Measurements from ENCODE around the gene STK11.

DNA sequence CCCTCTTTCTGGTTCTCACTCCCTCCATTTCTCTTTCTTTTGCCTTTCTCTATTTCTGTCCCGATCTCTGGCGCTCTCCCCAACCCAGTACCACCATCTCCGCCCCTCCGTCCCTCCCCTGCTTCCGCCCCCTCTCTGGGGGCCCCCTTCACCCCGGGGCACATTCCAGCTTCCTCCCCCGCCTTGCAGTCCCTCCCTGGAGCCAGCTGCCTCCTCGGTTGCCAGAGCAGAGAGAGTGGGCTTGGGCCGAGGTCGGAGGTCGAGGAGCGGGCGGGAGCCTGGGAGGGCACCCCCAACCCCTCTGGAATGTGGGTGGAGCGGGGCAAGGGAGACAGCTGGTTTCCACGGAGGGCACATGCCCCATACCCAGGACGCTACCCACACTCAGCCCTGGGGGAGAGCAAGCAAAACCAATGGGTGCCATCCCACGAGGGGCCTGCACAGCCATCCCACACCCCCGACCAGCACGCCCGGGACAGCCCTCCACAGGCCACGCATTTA is 57.1 kb downstream of the STK11 start:
- TF ChIP-seq, protein P1, sequence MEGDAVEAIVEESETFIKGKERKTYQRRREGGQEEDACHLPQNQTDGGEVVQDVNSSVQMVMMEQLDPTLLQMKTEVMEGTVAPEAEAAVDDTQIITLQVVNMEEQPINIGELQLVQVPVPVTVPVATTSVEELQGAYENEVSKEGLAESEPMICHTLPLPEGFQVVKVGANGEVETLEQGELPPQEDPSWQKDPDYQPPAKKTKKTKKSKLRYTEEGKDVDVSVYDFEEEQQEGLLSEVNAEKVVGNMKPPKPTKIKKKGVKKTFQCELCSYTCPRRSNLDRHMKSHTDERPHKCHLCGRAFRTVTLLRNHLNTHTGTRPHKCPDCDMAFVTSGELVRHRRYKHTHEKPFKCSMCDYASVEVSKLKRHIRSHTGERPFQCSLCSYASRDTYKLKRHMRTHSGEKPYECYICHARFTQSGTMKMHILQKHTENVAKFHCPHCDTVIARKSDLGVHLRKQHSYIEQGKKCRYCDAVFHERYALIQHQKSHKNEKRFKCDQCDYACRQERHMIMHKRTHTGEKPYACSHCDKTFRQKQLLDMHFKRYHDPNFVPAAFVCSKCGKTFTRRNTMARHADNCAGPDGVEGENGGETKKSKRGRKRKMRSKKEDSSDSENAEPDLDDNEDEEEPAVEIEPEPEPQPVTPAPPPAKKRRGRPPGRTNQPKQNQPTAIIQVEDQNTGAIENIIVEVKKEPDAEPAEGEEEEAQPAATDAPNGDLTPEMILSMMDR (conservative IDR thresholded peaks at IDR 0.05; ENCODE audit: low read depth in 2 of 2): no peak
- no peak for TF ChIP-seq STAT1 (IDR thresholded peaks at IDR 0.05; ENCODE audit: unreplicated experiment)
- no peak for TF ChIP-seq EZH2 (IDR thresholded peaks at IDR 0.05; ENCODE audit: low read depth, unreplicated experiment)
- TF ChIP-seq POLR2AphosphoS5 (IDR thresholded peaks at IDR 0.05; ENCODE audit: low read depth): peak; percentile 27; the same call in 1 of the 2 replicates
- TF ChIP-seq EZH2phosphoT487 (IDR thresholded peaks at IDR 0.05; ENCODE audit: unreplicated experiment): no peak

All from GM23338 (cell line).